NB4 (cell line): ENCODE data around the gene TLCD3A.
"Not testable (repeated sequence)": the region's sequence is repeated elsewhere in the genome, so short reads cannot be mapped to it uniquely, and the experiment has no call there.

Source experiments
- DNase-seq: peaks from one replicate; pipeline ENCODE4 v3.0.0; 2010; ENCODE audit warnings: low read depth
- H3K4me3 ChIP-seq: one replicate; pipeline ENCODE4 v1.5.1; 2011; ENCODE audit warnings: mild to moderate bottlenecking, low read depth, low read length, moderate library complexity
- MYC ChIP-seq: IDR thresholded peaks from 2 replicates; pipeline ENCODE4 v1.6.1; 2011; ENCODE audit warnings: low read depth, low read length
- POLR2A ChIP-seq: IDR thresholded peaks from 2 replicates; pipeline ENCODE4 v1.6.1; 2011; ENCODE audit warnings: mild to moderate bottlenecking; ENCODE audit not compliant: insufficient read length; ENCODE audit errors: extremely low read depth
- TF ChIP-seq, protein P1 (sequence below): IDR thresholded peaks from 2 replicates; pipeline ENCODE4 v1.6.1; 2011; ENCODE audit warnings: low read depth, low read length
- TF ChIP-seq, protein P2 (sequence below): IDR thresholded peaks from one replicate; pipeline ENCODE4 v1.5.1; 2012; ENCODE audit warnings: low read depth, low read length

Gene TLCD3A

DNA sequence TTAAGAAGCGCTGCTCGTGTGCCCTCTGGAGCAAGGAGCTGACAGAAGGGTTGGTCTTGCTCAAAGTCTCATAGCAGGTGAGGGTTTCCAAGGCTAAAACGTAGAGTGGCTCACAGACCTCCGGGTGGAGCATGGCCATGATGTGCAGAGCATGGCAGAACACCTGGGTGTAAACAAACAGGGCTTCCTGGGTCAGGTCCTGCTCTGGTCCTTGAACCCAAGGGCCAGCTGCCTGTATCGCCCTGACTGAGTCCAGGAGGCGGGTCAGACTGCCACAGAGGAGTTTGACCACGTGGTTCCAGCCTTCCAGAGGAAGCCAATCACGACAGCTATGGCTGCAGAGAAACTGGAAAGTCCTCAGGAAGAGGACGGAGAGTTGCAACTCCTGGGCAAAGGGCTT is 12.5 kb downstream of the TLCD3A start:
- TF ChIP-seq, protein P1, sequence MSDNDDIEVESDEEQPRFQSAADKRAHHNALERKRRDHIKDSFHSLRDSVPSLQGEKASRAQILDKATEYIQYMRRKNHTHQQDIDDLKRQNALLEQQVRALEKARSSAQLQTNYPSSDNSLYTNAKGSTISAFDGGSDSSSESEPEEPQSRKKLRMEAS, result no peak
- TF ChIP-seq MYC (no peak), POLR2A (no peak)
- TF ChIP-seq, protein P2, sequence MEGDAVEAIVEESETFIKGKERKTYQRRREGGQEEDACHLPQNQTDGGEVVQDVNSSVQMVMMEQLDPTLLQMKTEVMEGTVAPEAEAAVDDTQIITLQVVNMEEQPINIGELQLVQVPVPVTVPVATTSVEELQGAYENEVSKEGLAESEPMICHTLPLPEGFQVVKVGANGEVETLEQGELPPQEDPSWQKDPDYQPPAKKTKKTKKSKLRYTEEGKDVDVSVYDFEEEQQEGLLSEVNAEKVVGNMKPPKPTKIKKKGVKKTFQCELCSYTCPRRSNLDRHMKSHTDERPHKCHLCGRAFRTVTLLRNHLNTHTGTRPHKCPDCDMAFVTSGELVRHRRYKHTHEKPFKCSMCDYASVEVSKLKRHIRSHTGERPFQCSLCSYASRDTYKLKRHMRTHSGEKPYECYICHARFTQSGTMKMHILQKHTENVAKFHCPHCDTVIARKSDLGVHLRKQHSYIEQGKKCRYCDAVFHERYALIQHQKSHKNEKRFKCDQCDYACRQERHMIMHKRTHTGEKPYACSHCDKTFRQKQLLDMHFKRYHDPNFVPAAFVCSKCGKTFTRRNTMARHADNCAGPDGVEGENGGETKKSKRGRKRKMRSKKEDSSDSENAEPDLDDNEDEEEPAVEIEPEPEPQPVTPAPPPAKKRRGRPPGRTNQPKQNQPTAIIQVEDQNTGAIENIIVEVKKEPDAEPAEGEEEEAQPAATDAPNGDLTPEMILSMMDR, result no peak
- DNase-seq, result no peak
- no peak overlapping the region for H3K4me3 ChIP-seq

DNA sequence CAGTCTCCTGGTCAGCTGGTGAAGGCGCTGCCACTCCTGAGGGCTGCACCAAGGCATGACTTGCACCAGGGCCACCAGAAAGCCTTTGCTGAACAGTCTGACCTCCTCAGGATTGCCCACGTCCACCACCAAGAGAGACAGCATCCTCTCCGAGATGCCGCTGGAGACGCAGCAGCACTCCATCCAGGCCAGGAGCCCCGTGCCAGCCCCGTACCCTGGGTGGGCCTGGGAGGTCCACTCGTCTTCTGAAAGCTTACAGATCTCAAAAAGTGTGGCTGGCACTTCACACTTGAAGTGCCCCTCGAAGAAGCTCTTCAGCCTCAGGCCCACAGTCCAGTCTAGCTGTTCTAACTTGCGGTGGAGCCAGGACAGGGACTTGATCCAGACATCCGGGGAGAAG is 13.0 kb downstream of the TLCD3A start:
- H3K4me3 ChIP-seq, result no peak overlapping the region
- no peak for DNase-seq
- no peak for TF ChIP-seq MYC
- TF ChIP-seq, protein P2, result no peak
- TF ChIP-seq, protein P1, result no peak
- no peak for TF ChIP-seq POLR2A

DNA sequence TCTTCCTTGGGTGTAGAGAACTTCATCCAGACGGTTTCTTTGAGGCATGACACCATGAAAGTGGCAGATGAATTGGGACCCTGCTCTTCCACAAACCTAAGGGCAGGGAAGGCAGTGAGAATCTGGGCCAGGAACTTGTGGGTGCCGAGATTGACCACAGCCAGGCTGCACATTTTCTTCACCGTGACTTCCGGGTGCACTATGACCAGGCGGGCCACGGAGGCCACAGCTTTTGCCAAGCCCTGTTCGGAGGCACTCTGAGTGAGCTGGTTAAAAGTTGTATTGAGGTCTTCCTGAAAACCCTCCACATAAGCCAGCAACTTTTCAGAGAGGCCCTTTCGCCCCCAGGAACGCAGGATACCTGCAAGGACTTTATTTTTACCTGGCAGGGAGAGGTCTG is 13.8 kb downstream of the TLCD3A start:
- no peak for DNase-seq
- TF ChIP-seq, protein P2, result no peak
- TF ChIP-seq MYC (no peak), POLR2A (no peak)
- TF ChIP-seq, protein P1, result no peak
- no peak overlapping the region for H3K4me3 ChIP-seq

DNA sequence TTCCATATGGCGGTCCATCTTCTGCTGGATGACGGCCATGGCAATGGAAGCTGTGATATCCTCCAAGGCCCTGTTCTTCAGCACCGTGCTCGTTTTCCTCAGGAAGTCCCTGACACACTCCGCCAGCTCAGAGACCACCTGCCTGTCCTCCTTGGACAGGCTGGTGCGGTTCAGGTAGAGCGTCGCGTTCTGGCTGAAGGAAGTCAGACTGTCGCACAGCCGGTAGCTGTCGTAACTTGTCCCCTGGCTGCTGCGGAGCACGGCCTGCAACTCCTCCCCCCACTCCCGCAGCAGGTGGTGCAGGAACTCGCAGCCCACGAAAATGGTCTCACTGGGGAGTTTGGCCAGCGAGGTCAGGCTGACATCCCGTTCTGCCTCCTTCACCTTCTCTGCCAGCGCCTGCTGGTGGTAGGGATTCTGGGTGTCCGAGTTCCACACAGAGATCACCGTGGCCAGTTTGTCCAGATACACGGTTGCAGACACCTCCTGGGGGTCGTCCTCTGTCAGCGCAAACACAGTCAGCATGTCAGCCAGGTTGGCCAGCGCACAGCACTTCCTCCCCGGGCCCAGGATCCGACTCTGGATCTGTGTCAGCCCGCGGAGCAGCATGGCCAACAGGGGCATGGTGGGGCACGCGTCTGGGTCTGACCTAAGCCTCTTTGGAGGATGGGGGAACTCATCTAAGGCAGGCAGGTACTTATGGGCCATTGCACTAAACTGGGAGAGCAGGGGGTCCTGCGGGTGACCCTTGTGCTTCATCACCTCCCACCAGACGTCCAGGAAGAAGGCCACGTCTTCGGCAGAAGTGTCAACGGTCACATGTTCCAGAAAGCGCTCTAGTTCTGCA is 14.6 kb downstream of the TLCD3A start:
- H3K4me3 ChIP-seq, result no peak overlapping the region
- no peak for DNase-seq
- TF ChIP-seq, protein P2, result no peak
- TF ChIP-seq, protein P1, result no peak
- no peak for TF ChIP-seq POLR2A
- TF ChIP-seq MYC, result no peak

DNA sequence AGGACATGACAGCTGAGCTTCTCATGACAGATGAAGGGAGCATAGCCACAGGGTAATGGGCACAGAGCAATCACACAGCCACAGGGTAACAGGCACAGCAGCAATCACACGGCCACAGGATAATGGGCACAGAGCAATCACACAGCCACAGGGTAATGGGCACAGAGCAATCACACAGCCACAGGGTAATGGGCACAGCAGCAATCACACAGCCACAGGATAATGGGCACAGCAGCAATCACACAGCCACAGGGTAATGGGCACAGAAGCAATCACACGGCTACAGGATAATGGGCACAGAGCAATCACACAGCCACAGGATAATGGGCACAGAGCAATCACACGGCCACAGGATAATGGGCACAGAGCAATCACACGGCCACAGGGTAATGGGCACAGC is 16.2 kb downstream of the TLCD3A start:
- DNase-seq, result not testable (repeated sequence)

DNA sequence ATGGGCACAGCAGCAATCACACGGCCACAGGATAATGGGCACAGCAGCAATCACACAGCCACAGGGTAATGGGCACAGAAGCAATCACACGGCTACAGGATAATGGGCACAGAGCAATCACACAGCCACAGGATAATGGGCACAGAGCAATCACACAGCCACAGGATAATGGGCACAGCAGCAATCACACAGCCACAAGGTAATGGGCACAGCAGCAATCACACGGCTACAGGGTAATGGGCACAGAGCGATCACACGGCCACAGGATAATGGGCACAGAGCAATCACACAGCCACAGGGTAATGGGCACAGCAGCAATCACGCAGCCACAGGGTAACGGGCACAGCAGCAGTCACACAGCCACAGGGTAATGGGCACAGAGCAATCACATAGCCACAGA is 17.0 kb downstream of the TLCD3A start:
- not testable (repeated sequence) for DNase-seq

More for the DNA sequence above, 16.2 kb downstream of the TLCD3A start:
- not testable (repeated sequence) for H3K4me3 ChIP-seq

DNA sequence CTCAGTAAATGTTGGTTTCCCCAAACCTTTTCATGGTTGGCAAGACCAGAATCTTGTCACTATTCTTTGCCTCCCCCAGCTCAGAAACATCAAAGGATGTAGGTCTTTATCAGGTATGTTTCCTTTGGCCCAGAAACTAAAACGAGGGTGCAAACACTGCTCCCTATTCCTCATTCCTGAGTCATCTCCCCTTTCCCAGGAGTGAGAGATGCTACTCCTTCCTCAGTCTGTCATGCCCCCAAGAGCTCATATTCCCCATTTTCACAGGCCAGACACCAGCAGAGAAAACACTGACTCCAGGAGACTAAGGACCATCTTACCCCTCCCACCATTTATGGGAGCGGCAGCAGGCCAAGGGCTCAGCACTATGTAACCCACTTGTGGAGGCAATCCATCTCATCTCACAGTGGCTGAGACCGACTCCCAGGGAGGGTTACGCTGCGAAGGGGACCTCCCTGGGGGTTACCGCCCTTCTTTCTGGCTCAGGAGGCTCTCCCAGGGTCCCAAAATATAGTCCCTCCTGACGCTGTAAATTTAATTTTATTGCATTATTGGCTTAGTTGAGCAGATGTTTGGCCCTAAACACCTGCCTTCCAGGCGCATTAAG is 18.1 kb downstream of the TLCD3A start:
- DNase-seq, result no peak
- TF ChIP-seq MYC (no peak), POLR2A (no peak)
- TF ChIP-seq, protein P1, result no peak
- TF ChIP-seq, protein P2, result no peak
- peak overlapping the region; percentile 88 for H3K4me3 ChIP-seq

More for the DNA sequence above, 17.0 kb downstream of the TLCD3A start:
- H3K4me3 ChIP-seq, result peak overlapping the region; percentile 17
